NCI-H1105 (cell line): ENCODE measurements around the gene TPGS1.

Source experiments
- DNase-seq: peaks from one replicate; lab custom pipeline; 2025; lab: John Stamatoyannopoulos, UW

TPGS1 gene, protein sequence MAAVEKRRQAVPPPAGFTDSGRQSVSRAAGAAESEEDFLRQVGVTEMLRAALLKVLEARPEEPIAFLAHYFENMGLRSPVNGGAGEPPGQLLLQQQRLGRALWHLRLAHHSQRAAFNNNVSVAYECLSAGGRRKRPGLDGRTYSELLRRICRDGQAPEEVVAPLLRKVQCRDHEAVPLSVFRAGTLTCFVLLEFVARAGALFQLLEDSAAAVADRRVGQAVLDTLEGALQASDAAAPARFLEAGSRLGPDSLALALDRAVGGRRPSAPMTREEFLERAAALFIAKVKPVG

DNA sequence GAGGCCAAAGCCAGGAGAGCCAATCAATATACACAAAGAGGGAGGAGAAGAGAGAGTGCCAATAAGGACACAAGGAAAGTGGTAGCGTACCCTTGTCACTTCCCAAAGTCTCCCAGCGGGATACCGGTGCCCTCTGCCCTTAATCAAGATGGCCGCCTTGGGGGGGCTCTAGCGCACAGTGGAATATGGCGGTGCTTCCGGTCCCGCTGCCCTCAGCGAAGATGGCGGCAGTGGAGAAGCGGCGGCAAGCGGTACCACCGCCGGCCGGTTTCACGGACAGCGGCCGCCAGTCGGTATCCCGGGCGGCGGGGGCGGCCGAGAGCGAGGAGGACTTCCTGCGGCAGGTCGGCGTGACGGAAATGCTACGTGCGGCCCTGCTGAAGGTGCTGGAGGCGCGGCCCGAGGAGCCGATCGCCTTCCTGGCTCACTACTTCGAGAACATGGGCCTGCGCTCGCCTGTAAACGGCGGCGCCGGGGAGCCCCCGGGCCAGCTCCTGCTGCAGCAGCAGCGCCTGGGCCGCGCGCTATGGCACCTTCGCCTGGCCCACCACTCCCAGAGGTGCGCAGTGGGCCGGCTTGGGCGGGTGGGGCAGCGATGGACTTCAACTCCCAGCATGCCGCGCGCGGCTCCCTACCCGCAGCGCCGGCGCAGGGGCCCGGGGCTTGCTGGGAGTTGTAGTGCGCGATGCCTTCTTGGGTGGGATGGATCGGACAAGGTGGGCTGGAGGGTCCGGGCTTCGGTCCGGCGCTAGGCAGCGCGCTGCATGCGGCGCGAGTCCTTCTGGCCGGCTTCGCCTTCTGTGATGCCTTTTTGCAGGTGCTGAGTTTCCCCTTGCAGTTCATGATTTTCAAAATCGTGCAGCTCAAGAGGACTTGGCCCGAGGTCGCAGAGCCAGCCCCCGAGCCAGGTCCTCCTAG is at the start of gene TPGS1:
TPGS1 (plus strand) TSS at position 212 of the 918 bp plus-strand sequence; CDS start at position 222, 10 bp downstream.
- peak; percentile 75 for DNase-seq

DNA sequence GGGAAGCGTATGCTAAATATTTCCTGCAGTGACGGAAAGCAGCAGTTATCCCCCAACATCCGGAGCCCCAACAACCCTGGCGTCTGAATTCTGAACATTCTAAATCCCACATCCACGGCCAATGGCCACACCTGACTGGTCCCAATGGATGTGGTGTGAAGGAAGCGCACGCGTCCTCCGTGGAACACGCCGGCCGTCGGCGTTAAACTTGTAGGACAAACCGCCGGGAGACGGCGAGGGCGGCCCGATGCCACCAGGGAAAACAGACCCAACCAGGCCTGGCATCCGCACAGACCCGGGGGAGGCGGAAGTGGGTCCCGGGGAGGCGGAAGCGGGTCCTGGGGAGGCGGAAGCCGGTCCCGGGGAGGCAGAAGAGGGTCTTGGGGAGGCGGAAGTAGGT is 49.7 kb upstream of the TPGS1 start:
- no peak for DNase-seq

DNA sequence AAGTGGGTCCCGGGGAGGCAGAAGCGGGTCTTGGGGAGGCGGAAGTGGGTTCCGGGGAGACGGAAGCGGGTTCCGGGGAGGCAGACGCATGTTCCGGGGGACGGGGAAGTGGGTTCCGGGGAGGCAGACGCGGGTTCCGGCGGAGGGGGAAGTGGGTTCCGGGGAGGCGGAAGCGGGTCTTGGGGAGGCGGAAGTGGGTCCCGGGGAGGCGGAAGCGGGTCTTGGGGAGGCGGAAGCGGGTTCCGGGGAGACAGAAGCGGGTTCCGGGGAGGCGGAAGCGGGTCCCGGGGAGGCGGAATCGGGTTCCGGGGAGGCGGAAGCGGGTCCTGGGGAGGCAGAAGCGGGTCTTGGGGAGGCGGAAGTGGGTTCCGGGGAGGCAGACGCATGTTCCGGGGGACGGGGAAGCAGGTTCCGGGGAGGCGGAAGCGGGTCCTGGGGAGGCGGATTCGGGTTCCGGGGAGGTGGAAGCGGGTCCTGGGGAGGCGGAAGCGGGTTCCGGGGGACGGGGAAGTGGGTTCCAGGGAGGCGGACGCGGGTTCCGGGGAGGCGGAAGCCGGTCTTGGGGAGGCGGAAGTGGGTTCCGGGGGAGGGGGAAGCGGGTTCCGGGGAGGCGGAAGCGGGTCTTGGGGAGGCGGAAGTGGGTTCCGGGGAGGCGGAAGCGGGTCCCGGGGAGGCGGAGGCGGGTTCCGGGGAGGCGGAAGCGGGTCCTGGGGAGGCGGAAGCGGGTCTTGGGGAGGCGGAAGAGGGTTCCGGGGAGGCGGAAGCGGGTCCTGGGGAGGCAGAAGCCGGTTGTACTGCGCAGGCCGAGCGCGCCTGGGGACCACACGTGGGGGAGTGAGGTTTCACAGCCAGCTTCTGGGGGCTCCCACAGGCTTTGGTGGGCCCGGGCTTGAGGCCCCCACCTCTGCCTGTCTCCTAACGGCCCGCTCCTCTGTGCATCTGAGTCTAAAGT is 48.9 kb upstream of the TPGS1 start:
- no peak for DNase-seq

DNA sequence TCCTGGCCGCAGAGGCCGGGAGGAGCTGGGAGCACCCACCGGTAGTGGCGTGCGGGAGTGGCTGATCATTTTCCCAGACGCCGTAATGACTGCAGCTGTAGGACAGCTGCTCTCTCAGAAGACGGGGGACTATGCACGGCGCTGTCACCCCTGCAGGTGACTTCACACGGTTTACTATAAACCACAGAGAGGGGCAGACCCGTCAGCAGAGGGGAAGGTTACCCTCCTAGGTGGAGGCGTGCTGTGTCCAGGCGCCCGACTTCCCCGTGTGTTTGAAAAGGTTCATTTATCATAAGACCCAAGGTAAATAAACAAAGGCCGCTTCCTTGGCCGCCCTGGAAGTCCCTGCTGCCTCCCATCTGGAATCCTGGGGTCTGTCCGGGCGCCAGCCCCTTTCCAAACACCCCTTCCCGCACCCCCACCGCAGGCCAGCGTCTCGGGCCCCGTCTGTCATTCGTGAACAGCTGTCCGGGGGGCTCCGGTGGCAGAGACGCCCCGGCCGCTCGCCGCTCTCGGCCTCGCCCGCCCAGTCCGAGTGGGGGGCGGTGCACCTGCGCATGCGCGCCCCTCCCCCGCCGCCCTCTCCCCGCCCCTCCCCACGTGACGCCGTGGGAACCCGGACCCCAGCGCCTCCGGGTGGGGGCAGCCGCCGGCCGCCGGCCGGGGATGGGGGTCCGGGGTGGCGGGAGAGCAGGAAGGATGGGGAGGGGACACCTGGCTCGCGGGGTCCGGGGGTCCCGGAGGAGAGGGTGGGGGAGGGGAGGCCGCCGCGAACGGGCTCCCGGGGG is 47.4 kb upstream of the TPGS1 start:
- peak; percentile 62 for DNase-seq

DNA sequence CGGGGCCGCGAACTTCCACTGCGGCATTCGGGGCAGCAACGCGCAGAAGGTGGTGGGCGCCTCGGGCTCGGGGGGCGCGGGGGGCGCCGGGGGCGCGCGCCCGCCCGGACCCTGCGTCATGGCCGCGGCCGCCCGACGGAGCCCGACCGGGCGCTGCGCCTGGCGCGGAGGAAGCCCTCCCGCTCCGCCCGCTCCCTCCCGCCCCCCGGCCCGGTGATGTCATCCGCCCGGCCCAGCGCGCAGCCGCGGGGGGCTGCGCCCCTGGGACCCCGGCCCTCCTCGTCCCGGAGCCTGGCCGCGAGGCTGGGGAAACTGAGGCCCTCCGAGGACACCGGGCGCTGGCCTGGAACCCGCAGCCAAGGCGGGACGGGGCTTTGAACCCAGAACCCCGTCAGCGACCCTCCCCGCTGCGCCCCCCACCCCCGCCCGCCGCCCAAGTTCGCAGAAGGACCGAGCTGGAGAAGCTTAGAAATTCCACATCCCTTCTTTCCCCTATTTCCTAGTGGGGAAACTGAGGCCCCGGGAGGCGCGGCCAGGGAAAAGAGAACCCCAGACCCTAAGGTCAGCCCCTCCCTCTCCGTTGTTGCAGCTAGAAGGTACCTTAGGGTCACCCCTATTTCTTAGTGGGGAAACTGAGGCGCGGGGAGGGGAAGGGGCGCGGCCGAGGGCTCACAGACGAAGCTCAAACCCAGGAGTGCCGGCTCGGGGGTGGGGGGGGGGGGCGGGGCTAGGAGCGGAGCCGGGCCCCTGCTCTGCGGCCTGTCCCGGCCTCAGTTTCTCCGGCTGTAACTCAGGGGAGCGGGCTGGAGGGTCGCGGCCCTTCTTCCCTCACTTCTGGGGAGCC is 46.2 kb upstream of the TPGS1 start, which contains the start of gene SHC2:
SHC2 (minus strand) TSS at position 157 of the 844 bp plus-strand sequence; CDS start at position 120, 37 bp downstream.
- peak; percentile 35 for DNase-seq

DNA sequence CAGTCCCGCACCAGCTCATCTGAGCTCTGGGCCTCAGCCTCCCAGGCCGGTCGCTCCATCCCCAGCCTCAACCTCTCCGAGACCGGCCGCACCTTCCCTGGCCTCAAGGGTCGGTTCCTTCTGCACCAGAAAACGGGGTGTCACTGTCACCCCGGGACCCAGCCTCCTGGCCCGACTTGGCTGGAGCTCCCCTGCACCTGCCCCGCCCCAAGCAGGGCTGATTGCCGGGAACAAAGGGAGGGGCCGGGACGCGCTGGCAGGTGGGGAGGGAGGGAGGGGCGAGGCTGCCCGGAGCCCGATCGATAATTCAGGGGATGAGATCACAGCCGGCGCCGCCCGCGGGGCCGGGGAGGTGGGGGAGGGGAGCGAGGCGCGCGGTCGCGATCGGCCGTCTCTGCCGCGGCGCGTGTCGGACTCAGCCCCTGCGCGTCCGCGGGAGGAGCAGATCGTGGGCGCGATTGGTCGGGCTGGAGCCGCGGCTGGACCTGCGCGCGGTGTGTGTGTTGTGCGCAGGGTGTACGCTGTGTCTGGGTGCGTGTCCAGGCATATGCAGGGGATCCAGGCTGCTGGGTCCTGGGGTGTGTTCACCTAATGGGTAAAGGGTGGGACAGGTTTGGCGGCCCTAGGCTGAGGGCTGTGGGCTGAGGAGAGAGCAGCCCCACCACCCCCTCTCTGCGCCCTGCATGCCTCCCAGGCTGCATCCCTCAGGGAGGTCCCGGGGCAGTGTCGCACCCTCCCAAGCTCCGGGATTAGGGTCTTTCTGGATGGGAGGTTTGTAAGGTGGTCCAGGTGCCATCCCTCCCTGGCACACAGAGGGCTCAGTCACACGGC is 45.4 kb upstream of the TPGS1 start:
- peak; percentile 70 for DNase-seq

DNA sequence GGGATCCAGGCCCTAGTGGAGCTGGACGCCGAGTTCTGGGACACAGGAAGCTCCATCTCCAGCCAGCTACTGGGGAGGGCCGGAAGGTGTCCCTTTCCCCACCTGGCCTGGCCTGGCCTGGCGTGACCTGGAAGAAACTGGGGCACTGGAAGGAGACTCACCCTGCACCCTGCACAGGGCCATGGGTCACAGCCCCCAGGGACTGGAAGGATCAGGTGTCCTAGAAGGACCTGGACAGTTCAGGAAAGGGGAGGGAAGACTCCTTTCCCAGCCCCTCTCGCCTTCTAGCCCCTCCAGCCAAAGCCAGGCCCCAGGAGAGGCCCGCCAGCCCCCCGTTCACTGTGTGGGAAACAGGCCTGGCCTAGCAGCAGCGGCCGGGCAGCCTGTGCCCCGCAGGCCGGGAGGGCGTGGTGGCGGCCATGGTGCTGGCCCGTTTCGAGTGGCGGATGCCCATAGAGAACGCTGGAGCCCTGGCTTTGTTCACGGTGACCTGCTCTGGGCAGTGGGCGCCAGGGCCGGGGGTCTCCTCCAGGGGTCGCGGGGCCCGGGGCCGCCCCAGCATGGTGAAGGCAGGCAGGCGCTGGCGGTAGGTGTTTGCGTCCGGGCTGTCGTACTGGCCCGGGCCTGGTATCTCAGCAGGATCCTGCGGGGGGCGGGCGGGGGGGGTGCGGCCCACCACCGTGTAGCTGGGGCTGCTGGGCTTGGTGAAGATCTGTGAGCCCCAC is 43.7 kb upstream of the TPGS1 start:
- no peak for DNase-seq

DNA sequence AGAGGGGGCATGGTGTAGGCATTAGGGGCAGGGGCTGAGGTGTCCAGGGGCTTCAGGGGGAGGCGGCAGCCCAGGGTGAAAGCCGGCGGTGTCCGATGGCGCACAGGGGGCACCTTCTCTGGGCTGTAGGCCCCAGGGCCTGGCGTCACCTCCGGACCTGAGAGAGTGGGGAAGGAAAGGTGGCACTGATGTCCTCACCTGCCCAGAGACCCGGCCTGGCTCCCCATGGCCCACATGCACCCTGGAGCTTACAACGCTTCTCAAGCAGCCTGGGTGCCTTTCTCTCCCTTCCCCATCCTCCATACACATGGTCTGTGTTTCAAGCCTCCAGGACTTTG is 43.1 kb upstream of the TPGS1 start:
- DNase-seq: no peak

DNA sequence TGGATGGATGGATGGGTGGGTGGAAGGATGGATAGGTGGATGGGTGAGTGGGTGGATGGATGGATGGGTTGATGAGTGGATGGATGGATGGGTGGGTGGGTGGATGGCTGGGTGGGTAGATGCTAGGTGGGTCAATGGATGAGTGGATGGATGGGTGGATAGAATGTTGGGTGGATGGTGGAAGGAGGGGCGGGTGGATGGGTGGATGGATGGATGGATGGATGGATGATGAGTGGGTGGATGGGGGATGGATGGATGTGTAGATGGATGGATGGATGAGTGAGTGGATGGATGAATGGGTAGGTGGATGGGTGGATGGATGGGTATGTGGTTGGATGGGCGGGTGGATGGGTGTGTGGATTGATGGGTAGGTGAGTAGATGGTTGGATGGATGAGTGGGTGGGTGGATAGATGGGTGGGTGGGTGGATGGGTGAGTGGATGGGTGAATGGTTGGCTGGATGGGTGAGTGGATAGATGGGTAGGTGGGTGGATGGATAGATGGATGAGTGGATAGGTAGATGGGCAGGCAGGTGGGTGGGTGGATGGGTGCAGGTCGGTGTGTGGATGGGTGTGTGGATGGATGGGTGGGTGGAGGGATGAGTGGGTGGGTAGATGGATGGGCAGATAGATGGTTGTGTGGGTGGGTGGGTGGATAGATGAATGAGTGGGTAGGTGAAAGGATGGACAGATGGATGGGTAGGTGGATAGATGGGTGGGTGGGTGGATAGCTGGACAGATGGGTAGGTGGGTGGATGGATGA is 42.1 kb upstream of the TPGS1 start:
- DNase-seq: no peak

DNA sequence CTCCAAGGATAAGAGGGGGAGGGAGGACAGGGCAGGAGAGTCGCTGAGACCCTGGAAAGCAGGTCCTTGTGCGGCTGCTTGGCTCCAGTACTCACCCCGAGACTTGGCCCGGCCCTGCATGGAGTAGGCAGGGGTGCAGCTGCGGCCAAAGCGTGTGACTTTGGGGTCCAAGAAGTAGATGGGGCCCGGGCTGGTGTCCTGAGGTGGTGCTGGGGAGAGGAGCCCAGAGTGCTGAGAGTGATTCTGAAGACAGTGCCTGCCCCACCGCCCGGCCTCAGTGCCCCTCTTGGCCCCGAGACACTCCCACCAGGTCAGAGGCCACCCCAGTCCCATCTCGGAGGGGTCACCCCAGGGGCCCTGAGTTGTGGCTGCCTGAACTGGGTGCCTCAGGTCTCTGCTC is 39.7 kb upstream of the TPGS1 start:
- DNase-seq: no peak

DNA sequence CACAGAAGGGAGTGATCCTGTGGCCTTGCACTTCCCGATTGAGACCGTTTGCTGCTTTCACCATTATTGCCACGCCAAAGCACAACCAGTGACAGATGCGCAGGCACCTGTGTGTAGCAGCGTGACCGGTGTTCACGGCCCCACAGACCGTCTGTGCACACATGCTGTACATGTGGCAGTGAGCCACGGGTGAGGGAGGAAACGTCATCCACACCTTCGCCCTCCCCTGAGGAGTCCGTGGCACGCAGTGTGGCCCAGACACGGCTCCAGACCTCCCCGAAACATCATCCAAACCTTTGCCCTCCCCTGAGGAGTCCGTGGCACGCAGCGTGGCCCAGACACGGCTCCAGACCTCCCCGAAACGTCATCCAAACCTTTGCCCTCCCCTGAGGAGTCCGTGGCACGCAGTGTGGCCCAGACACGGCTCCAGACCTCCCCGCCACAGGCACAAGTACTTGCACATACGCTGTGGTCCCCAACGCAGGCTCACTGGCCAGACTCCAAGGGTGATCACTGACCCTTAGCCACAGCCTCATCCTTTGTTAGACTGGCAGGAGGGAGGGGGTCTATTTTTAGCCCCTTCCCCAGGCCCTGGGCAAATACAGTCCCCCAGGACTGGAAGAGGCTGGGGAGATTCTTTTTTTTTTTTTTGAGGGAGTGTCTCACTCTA is 38.6 kb upstream of the TPGS1 start:
- DNase-seq: no peak

DNA sequence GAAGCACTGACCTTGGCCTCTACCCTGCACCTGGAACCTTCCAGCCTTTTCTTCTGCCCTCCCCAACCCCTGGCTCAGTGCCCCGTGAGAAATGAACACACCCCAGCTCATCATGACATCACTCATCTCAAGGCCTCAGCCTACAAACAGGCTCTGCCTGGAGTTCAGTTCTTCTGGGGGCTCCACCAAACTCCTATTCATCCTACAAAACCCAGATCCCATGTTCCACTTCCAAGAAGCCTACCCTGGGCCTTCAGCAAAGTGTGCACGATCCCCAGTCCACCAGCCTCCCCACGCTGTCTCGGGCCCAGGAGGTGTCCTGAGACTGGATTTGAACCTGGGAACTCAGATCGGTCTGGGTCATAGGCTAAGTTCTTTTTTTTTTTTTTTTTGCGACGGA is 37.5 kb upstream of the TPGS1 start:
- DNase-seq: no peak

DNA sequence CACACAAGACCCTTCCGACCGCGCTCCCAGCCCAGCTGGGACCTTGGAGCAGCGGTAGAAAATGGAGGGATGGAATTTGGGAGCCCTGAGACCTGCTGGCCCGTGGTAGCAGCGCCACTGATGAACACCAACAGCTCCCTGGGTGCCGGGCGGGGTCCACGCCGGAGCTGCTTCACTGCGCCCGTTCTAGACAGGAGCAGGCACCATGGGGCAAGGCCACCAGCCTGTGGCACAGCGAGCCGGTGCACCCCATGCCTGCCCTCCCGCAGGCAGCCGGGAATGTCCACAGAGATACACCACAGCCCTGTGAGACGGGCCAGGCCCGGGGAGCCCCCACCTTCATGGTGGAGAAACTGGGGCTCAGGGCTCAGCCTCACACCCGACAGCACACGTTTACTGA is 36.6 kb upstream of the TPGS1 start:
- DNase-seq: no peak

DNA sequence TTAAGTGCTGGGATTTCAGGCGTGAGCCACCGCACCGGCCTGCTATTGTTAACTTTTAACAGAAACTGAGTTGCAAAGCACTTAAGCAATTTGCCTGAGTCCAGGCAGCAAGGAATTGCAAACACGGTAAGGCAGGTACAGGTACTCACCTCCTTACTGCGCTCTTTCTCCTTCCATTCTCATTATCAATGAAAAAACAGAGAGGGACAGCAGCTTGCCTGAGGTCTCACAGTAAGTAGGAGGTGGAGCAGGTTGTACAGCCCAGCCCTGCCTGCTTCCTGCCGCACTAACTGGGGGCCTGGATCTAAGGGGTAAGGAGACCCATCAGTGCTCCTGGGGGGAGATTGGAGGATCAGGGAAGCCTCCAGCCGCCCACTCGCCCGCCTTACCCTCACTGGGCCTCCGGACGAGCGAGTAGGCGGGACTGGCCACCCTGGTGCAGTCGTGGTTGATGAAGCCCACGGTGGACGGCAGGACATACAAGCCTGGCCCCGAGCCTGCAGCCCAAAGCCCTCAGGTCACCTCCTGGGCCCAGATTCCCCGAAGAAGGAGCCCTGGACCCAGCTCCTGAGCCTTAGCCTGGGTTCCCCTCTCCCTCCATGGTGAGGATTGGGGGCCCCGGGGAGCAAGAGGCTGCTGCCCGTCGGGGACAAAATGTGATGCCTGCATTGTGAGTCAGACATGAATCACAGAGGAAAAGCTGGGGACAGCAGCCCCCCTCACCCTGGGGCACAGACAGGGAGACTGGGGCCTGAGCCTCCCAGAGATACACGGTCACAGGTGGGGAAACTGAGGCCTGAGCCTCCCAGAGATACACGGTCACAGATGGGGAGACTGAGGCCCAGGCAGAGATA is 35.1 kb upstream of the TPGS1 start:
- DNase-seq: no peak

DNA sequence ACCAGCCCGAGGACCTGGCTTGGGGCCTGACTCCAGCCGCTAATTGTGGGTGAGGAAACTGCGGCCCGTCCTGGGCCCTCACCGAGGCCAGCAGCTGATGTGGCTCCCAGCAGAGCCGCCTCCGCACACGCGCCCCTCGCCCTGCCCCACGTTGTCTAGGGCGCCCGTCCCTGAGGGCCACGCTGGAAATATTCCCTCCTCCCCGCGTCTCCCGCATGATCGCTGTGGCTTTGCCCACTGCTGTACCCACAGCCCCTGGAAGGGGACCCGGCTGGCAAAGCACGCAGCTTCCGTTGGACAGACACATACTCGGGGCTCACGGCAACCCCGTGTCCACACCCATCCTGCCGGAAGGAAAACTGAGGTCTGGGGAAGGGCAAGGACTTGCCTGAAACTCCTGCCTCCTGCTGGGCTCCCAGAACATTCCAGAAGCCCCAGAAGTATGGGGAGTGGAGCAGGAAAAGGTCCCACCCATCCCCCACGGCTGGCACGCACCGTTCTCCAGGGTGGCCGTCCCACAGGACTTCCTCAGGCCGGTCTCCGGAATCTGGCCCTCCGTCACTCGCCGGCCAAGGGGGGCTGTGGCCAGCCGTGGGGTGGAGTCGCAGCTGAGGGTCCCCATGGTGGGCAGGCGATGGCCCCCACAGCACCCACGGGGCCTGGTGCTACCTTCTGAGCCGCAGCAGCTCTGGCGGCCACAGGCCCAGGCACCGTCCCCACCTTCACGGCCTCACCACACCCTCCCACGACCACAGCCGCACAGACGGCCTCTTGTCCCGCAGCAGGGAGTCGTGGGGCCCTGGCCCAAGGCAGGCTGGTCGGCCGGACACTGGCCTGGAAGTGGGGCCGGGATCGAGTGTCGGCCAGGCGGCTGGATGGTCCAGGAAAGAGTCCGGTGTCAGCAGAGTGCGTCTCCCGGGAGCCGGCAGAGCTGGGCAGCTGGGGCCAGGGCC is 32.9 kb upstream of the TPGS1 start:
- no peak for DNase-seq
